SK-N-SH (cell line): ENCODE results near the gene LAPTM5. TPM values are rescaled to one million over a fixed set of nuclear protein-coding genes. Genes with fewer than 3 reads are reported as not detected.

Experiments used
- CTCF ChIA-PET: fragments of 300-600, 350-600 bp; formaldehyde crosslinking; extraction: SDS; loops from one replicate; lab custom pipeline; 2021; lab: Yijun Ruan, JAX
- POLR2A ChIA-PET: fragments of 350-600 bp; sonication (Branson Sonifier 250); formaldehyde crosslinking; extraction: SDS; loops from one replicate; lab custom pipeline; 2020; ENCODE audit warnings: antibody characterized with exemption, inconsistent platforms; lab: Yijun Ruan, JAX
- DNase-seq: peaks from one replicate; pipeline ENCODE4 v3.0.0; 2012
- H2AFZ ChIP-seq: fragments of 200-600 bp; sonication (generic); 2 replicates; pipeline ENCODE4 v1.8.1; 2016; ENCODE audit warnings: antibody characterized with exemption, mild to moderate bottlenecking, low read depth
- H3F3A ChIP-seq: fragments of 200-600 bp; sonication (generic); replicated peaks from 2 replicates; pipeline ENCODE3; 2016; ENCODE audit warnings: antibody characterized with exemption, mild to moderate bottlenecking; ENCODE audit not compliant: insufficient read depth
- H3K27ac ChIP-seq, 2 experiments: fragments of 200-500 bp in 1 of 2; fragments of 200-600 bp in 1 of 2; sonication (Bioruptor generic) in 1 of 2; sonication (generic), shearing (Covaris generic) in 1 of 2; 2 replicates each; pipeline versions ENCODE4 v1.5.1 to v1.6.1; 2014 to 2016; ENCODE audit warnings: low read depth in 2 of 2, inconsistent platforms in 1 of 2, low read length in 1 of 2, mild to moderate bottlenecking in 1 of 2, mixed read lengths in 1 of 2
- H3K27me3 ChIP-seq: fragments of 200-600 bp; sonication (generic), shearing (Covaris generic); 2 replicates; pipeline ENCODE4 v1.6.1; 2016; ENCODE audit warnings: mixed run types; ENCODE audit not compliant: insufficient read depth
- H3K36me3 ChIP-seq, 2 experiments: fragments of 200-500 bp in 1 of 2; fragments of 200-600 bp in 1 of 2; sonication (Bioruptor generic) in 1 of 2; sonication (generic) in 1 of 2; replicated peaks in 1 of 2; 2 replicates each; pipeline versions ENCODE3 to v1.5.1; 2014 to 2016; ENCODE audit warnings: low read length in 1 of 2, mild to moderate bottlenecking in 1 of 2; ENCODE audit not compliant: insufficient read depth in 2 of 2, control insufficient read depth in 1 of 2
- H3K4me1 ChIP-seq, 2 experiments: fragments of 200-500 bp in 1 of 2; fragments of 200-600 bp in 1 of 2; sonication (Bioruptor generic) in 1 of 2; sonication (generic), shearing (Covaris generic) in 1 of 2; 2 replicates each; pipeline versions ENCODE4 v1.5.1 to v1.6.1; 2014 to 2016; ENCODE audit warnings: low read depth in 1 of 2, low read length in 1 of 2, mixed run types in 1 of 2; ENCODE audit not compliant: insufficient read depth in 2 of 2, control insufficient read depth in 1 of 2
- H3K4me2 ChIP-seq: fragments of 200-600 bp; sonication (generic), shearing (Covaris generic); 2 replicates; pipeline ENCODE4 v1.6.1; 2017; ENCODE audit warnings: mixed run types
- H3K4me3 ChIP-seq, 2 experiments: fragments of 200-500 bp in 1 of 2; fragments of 200-600 bp in 1 of 2; sonication (Bioruptor generic) in 1 of 2; sonication (generic), shearing (Covaris generic) in 1 of 2; 2 replicates each; pipeline versions ENCODE4 v1.5.1 to v1.8.1; 2014 to 2016; ENCODE audit warnings: low read depth in 2 of 2, inconsistent platforms in 1 of 2, low read length in 1 of 2, mild to moderate bottlenecking in 1 of 2, mixed read lengths in 1 of 2, moderate library complexity in 1 of 2
- H3K79me2 ChIP-seq: fragments of 200-600 bp; sonication (generic); 2 replicates; pipeline ENCODE4 v1.8.1; 2017; ENCODE audit warnings: mild to moderate bottlenecking; ENCODE audit not compliant: insufficient read depth
- H3K9ac ChIP-seq: fragments of 200-600 bp; sonication (generic); 2 replicates; pipeline ENCODE4 v1.6.1; 2017; ENCODE audit warnings: mixed run types
- H3K9me2 ChIP-seq: fragments of 200-600 bp; sonication (generic); 2 replicates; pipeline ENCODE4 v1.6.1; 2017; ENCODE audit warnings: mixed run types
- H3K9me3 ChIP-seq: fragments of 200-600 bp; sonication (generic); 2 replicates; pipeline ENCODE4 v1.6.1; 2017; ENCODE audit warnings: mixed run types, mild to moderate bottlenecking, moderate library complexity
- H4K20me1 ChIP-seq: fragments of 200-600 bp; sonication (generic); 2 replicates; pipeline ENCODE4 v1.6.1; 2017; ENCODE audit warnings: mild to moderate bottlenecking, mixed run types; ENCODE audit not compliant: insufficient read depth
- CHD2 ChIP-seq: fragments of 150-350 bp; IDR thresholded peaks from 2 replicates; pipeline ENCODE4 v1.6.1; 2018; ENCODE audit warnings: low read length; ENCODE audit not compliant: partially characterized antibody
- EZH2phosphoT487 ChIP-seq: fragments of 200-600 bp; sonication (generic); IDR thresholded peaks from 2 replicates; pipeline ENCODE4 v1.6.1; 2017; ENCODE audit warnings: low read depth, mixed run types, mild to moderate bottlenecking, antibody characterized with exemption, moderate library complexity, borderline replicate concordance
- FOSL2 ChIP-seq: IDR thresholded peaks from 2 replicates; pipeline ENCODE4 v1.4.0; 2012; ENCODE audit warnings: low read depth, mild to moderate bottlenecking, moderate library complexity, borderline replicate concordance
- JUND ChIP-seq: IDR thresholded peaks from 2 replicates; pipeline ENCODE4 v1.4.0; 2012
- NFIC ChIP-seq: IDR thresholded peaks from 2 replicates; pipeline ENCODE4 v1.4.0; 2012; ENCODE audit warnings: borderline replicate concordance
- NRF1 ChIP-seq: IDR thresholded peaks from 2 replicates; pipeline ENCODE4 v1.6.1; 2012; ENCODE audit warnings: low read depth, mild to moderate bottlenecking, low read length
- RAD21 ChIP-seq: IDR thresholded peaks from 2 replicates; pipeline ENCODE4 v1.6.1; 2012; ENCODE audit warnings: mild to moderate bottlenecking, low read length
- RCOR1 ChIP-seq: fragments of 150-350 bp; IDR thresholded peaks from 2 replicates; pipeline ENCODE4 v1.6.1; 2017; ENCODE audit warnings: antibody characterized with exemption, low read length
- SIN3A ChIP-seq: IDR thresholded peaks from 2 replicates; pipeline ENCODE4 v1.6.1; 2012; ENCODE audit warnings: low read depth, mild to moderate bottlenecking, low read length, moderate library complexity, borderline replicate concordance
- TAF1 ChIP-seq: IDR thresholded peaks from 2 replicates; pipeline ENCODE4 v1.6.1; 2012; ENCODE audit warnings: low read depth, mild to moderate bottlenecking, low read length, moderate library complexity, borderline replicate concordance
- TCF12 ChIP-seq: IDR thresholded peaks from 2 replicates; pipeline ENCODE4 v1.4.0; 2012
- WGBS: methylation state at CpG from one replicate; pipeline ENCODE4 v1.1.6; 2017; ENCODE audit warnings: low lambda C conversion rate; 5-methylcytosine and 5-hydroxymethylcytosine counted together
- polyA plus RNA-seq, 3 experiments: library from polyadenylated mRNA; depleted of rRNA; stranded (reverse); fragments of >200 nt; gene quantifications; 2 replicates each; pipeline ENCODE4 v1.2.3, GENCODE V29; 2012
- TF ChIP-seq, protein P1 (sequence below): fragments of 150-350 bp; IDR thresholded peaks from 2 replicates; pipeline ENCODE4 v1.6.1; 2017; ENCODE audit warnings: antibody characterized with exemption, low read length, low read depth, borderline replicate concordance
- TF ChIP-seq, protein P2 (sequence below): fragments of 200-600 bp; sonication (generic); IDR thresholded peaks from 2 replicates; pipeline ENCODE4 v1.6.1; 2017; ENCODE audit warnings: antibody characterized with exemption, mild to moderate bottlenecking, moderate library complexity

LAPTM5 gene
- polyA plus RNA-seq, 1 of the 3 experiments (the other 2 are of a cell fraction) = 1.1 TPM

DNA sequence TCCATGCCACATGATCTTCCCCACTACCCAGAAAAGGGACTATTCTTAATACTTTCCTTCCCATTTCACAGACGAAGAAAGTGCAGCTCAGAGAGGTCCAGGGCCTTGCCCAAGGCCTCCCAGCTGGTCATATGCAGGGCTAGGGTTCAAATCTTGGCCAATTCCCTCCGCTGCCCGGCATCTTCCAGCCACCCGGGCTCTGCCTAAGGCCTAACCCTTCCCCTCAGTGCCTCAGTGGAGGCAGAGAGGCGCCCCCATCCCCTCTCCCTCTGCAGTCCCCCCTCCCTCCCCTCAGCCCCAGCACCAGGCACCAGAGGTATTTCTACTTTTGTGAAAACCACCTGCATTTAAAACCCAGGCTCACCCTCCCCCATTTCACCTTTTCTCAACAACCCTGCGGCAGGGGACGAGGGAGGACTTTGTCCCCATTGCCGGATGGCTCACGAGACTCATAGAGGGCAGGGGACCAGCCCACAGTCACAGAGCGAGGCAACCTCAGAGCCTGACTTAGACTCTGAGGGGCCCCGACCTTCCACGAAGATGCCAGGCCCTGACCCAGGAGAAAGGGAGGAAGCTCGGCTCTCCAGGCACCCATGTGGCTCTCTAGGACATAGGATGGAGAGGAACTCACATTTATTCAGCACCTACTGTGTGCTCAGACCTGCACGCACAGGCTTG lies 12.3 kb downstream of the LAPTM5 start:
- Histone ChIP-seq H3F3A (no peaks in the 10 kb centered on the region), H3K9me2 (no peaks in the 10 kb centered on the region), H3K4me3 (no peak overlapping the region), H3K9me3 (no peaks in the 10 kb centered on the region), H2AFZ (no peak overlapping the region), H3K27ac (no peak overlapping the region), H3K4me1 (peaks cover 0 to 14% of the 10 kb centered on the region in 2 experiments; a peak in 1 of 4 replicates), H3K27me3 (no peaks in the 10 kb centered on the region), H3K79me2 (no peaks in the 10 kb centered on the region), H3K36me3 (no peaks in the 10 kb centered on the region), H3K4me2 (no peak overlapping the region), H4K20me1 (no peaks in the 10 kb centered on the region), H3K9ac (no peak overlapping the region)
- ChIA-PET CTCF (interaction anchor here (1.0 to 1.7 kb wide), 3 partner anchors 26 to 57 kb away, joined by 3 to 7 read pairs (median 5); no protein-coding TSS in a partner anchor), POLR2A (no interaction called here)
- WGBS = 76% methylated on average over 14 of the region's 14 CpGs
- no peak for DNase-seq
- TF ChIP-seq EZH2phosphoT487 (no peak), CHD2 (no peak), NFIC (no peak)
- TF ChIP-seq, all 33 proteins: peak for 0

DNA sequence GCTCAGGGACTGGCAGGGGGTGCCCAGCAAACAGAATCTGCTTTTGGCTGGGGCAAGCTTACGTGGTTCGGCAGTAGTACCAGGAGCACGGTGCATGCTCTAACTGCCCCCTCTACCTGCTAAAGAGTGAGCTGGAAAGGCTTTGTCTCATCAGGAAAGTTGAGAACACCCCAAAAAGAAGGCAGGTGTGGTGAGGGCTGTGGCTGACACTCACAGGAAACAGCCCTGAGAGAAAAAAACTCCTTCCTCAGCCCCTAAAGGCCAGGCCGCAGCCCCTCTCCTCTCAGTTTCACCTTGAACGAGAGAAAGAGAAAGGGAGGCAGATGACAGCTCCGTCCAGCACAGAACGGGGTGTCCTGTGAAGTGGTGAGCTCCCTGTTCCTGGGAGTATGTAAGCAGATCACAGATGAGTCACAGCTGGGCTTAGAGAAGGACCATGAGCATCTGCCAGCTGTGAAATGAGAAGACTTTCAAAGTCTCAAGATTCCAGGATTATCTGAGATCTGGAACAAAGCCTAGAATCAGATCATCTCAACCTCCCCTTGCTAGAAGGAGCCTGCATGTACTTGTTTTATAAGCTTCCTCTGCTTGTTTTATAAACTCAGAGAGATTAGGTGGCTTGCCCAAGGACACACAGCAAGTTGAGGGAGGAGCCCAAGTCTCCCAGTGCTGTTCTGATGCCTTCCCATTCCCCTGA lies 13.4 kb downstream of the LAPTM5 start:
- peak; percentile 9; the same call in 1 of the 2 replicates for TF ChIP-seq FOSL2
- TF ChIP-seq RCOR1 = no peak
- TF ChIP-seq NFIC = no peak
- TF ChIP-seq, all 33 proteins: peak for 1
- H3K9me3 ChIP-seq = no peaks in the 10 kb centered on the region
- H4K20me1 ChIP-seq = no peaks in the 10 kb centered on the region
- no peaks in the 10 kb centered on the region for H3K9me2 ChIP-seq
- no peaks in the 10 kb centered on the region for H3F3A ChIP-seq
- ChIA-PET CTCF (interaction anchor here (0.9 to 1.8 kb wide), 5 partner anchors 25 to 58 kb away, joined by 3 to 9 read pairs (median 7); no protein-coding TSS in a partner anchor), POLR2A (interaction anchor here (0.9 kb wide), 1 partner anchor 8 kb away, joined by 3 read pairs; no protein-coding TSS in a partner anchor)
- no peak overlapping the region for H3K4me2 ChIP-seq
- 80% methylated on average over 7 of the region's 7 CpGs for WGBS
- H3K79me2 ChIP-seq = no peaks in the 10 kb centered on the region
- no peak for DNase-seq
- no peak overlapping the region for H3K27ac ChIP-seq
- no peak overlapping the region for H2AFZ ChIP-seq
- no peaks in the 10 kb centered on the region for H3K36me3 ChIP-seq
- H3K4me3 ChIP-seq = no peak overlapping the region
- H3K9ac ChIP-seq = no peak overlapping the region
- H3K4me1 ChIP-seq = peaks cover 0 to 11% of the 10 kb centered on the region in 2 experiments; a peak in 1 of 4 replicates
- no peaks in the 10 kb centered on the region for H3K27me3 ChIP-seq

DNA sequence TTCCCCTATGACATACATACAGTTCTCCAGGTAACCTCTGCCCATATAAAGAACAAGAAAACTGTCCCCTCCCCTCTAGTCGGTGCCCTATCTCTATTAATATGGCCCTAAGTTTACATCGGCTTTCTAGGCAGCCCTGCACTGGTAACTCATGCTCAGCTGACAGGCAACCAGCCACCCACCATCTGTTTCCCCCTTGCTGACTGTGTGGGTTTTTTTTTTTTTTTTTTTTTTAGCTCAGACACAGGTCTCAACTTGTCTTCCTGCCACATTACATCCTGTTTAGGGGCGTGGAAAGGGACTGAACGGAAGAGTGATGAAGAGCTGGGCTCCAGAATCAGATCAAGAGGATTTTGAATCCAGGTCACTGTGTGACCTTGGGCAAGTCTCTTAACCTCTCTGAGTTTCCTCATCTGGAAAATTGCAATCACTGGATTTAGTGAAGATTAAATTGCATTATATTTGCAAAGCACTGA lies 14.0 kb downstream of the LAPTM5 start:
- H3K27ac ChIP-seq = no peak overlapping the region
- no peak overlapping the region for H2AFZ ChIP-seq
- no peaks in the 10 kb centered on the region for H3K36me3 ChIP-seq
- no peak for TF ChIP-seq TCF12
- no peak for TF ChIP-seq TAF1
- TF ChIP-seq, protein P1, sequence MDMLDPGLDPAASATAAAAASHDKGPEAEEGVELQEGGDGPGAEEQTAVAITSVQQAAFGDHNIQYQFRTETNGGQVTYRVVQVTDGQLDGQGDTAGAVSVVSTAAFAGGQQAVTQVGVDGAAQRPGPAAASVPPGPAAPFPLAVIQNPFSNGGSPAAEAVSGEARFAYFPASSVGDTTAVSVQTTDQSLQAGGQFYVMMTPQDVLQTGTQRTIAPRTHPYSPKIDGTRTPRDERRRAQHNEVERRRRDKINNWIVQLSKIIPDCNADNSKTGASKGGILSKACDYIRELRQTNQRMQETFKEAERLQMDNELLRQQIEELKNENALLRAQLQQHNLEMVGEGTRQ = no peak
- TF ChIP-seq SIN3A = no peak
- no peak for TF ChIP-seq RAD21
- no peak for TF ChIP-seq RCOR1
- no peak for TF ChIP-seq NRF1
- TF ChIP-seq FOSL2 = no peak
- TF ChIP-seq, protein P2, sequence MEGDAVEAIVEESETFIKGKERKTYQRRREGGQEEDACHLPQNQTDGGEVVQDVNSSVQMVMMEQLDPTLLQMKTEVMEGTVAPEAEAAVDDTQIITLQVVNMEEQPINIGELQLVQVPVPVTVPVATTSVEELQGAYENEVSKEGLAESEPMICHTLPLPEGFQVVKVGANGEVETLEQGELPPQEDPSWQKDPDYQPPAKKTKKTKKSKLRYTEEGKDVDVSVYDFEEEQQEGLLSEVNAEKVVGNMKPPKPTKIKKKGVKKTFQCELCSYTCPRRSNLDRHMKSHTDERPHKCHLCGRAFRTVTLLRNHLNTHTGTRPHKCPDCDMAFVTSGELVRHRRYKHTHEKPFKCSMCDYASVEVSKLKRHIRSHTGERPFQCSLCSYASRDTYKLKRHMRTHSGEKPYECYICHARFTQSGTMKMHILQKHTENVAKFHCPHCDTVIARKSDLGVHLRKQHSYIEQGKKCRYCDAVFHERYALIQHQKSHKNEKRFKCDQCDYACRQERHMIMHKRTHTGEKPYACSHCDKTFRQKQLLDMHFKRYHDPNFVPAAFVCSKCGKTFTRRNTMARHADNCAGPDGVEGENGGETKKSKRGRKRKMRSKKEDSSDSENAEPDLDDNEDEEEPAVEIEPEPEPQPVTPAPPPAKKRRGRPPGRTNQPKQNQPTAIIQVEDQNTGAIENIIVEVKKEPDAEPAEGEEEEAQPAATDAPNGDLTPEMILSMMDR = no peak
- TF ChIP-seq EZH2phosphoT487 = no peak
- no peak for TF ChIP-seq JUND
- H3K4me2 ChIP-seq = no peak overlapping the region
- 36% methylated on average over 4 of the region's 4 CpGs for WGBS
- CTCF ChIA-PET = interaction anchor here (0.9 to 1.8 kb wide), 4 partner anchors 24 to 58 kb away, joined by 3 to 9 read pairs (median 8); no protein-coding TSS in a partner anchor
- no peaks in the 10 kb centered on the region for H4K20me1 ChIP-seq
- H3K9me3 ChIP-seq = no peaks in the 10 kb centered on the region
- H3K79me2 ChIP-seq = no peaks in the 10 kb centered on the region
- no peaks in the 10 kb centered on the region for H3K9me2 ChIP-seq
- POLR2A ChIA-PET = interaction anchor here (0.9 kb wide), 1 partner anchor 9 kb away, joined by 3 read pairs; no protein-coding TSS in a partner anchor
- no peaks in the 10 kb centered on the region for H3F3A ChIP-seq
- no peak for DNase-seq
- H3K9ac ChIP-seq = no peak overlapping the region
- H3K4me3 ChIP-seq = no peak overlapping the region
- H3K4me1 ChIP-seq = peaks cover 0 to 11% of the 10 kb centered on the region in 2 experiments; a peak in 1 of 4 replicates
- H3K27me3 ChIP-seq = no peaks in the 10 kb centered on the region
